HepG2 (cell line): ENCODE measurements around the gene RAB20. TPM values are rescaled to one million over a fixed set of nuclear protein-coding genes. Genes with fewer than 3 reads are reported as not detected.

Experiments used
- ATAC-seq: fragments of 200-7000 bp; cut with Tn5 transposase; 3 replicates; pipeline ENCODE4 v1.9.1; 2020; ENCODE audit warnings: mild to moderate bottlenecking, moderate library complexity
- BruUV-seq: library from RNA; stranded (reverse); fragments of 400-500 nt; replicated peaks from 2 replicates; lab custom pipeline; 2021; lab: Mats Ljungman, UMichigan
- CTCF ChIA-PET: fragments of 300-600 bp; formaldehyde crosslinking; extraction: SDS; loops from one replicate; lab custom pipeline; 2021; ENCODE audit warnings: low total read pairs, inconsistent platforms, low intra/inter-chr PET ratio; lab: Yijun Ruan, JAX
- POLR2A ChIA-PET: fragments of 350-600 bp; sonication (Branson Sonifier 250); formaldehyde crosslinking; loops from one replicate; lab custom pipeline; 2020; ENCODE audit warnings: antibody characterized with exemption, inconsistent platforms; lab: Yijun Ruan, JAX
- DNase-seq: peaks from one replicate; pipeline ENCODE4 v3.0.0-alpha.2; 2015; ENCODE audit warnings: low spot score
- FAIRE-seq: peaks from 3 replicates; lab custom pipeline; 2011; peaks lifted over from hg19 to GRCh38; lab: Jason Lieb, UNC
- H2AFZ ChIP-seq: one replicate; pipeline ENCODE4 v1.6.1; 2011; ENCODE audit warnings: low read length, inconsistent platforms
- H3K27ac ChIP-seq: fragments of 300-600 bp; 3 replicates; pipeline ENCODE4 v1.8.0; 2011; ENCODE audit warnings: mixed run types, mild to moderate bottlenecking, mixed read lengths, low read length, inconsistent platforms; ENCODE audit not compliant: insufficient read depth; ENCODE audit errors: extremely low read length
- H3K27me3 ChIP-seq, 2 experiments: fragments of 200-600 bp in 1 of 2; 2 replicates in 1 of 2; 3 replicates in 1 of 2; pipeline versions ENCODE4 v1.6.0 to v1.8.0; 2011; ENCODE audit warnings: low read length in 2 of 2, mild to moderate bottlenecking in 2 of 2, moderate library complexity in 2 of 2, inconsistent platforms in 1 of 2; ENCODE audit not compliant: insufficient read depth in 2 of 2, control insufficient read depth in 1 of 2
- H3K36me3 ChIP-seq, 2 experiments: fragments of 200-600 bp in 1 of 2; replicated peaks in 1 of 2; 2 replicates in 1 of 2; 3 replicates in 1 of 2; pipeline versions ENCODE4 v1.5.1 to v1.8.0; 2011; ENCODE audit warnings: low read length in 2 of 2, inconsistent platforms in 1 of 2; ENCODE audit not compliant: insufficient read depth in 2 of 2, control insufficient read depth in 1 of 2
- H3K4me1 ChIP-seq: 2 replicates; pipeline ENCODE4 v1.5.1; 2012; ENCODE audit warnings: low read length, inconsistent platforms; ENCODE audit not compliant: insufficient read depth
- H3K4me2 ChIP-seq: 2 replicates; pipeline ENCODE4 v1.6.0; 2011; ENCODE audit warnings: low read depth, low read length, inconsistent platforms
- H3K4me3 ChIP-seq, 3 experiments: fragments of 200-600 bp in 1 of 3; sonication (generic), shearing (Covaris generic) in 1 of 3; replicated peaks in 1 of 3; 2 replicates each; pipeline ENCODE4 v1.5.1; 2011 to 2016; ENCODE audit warnings: low read length in 3 of 3, inconsistent platforms in 2 of 3, low read depth in 2 of 3, mild to moderate bottlenecking in 2 of 3, control low read depth in 1 of 3, mixed read lengths in 1 of 3; ENCODE audit not compliant: insufficient read depth in 1 of 3
- H3K79me2 ChIP-seq: one replicate; pipeline ENCODE4 v1.6.1; 2011; ENCODE audit warnings: low read length, inconsistent platforms; ENCODE audit not compliant: insufficient read depth
- H3K9ac ChIP-seq: 2 replicates; pipeline ENCODE4 v1.6.0; 2011; ENCODE audit warnings: mild to moderate bottlenecking, low read depth, low read length, inconsistent platforms; ENCODE audit not compliant: insufficient read depth
- H3K9me3 ChIP-seq: 2 replicates; pipeline ENCODE4 v1.5.1; 2012; ENCODE audit warnings: mild to moderate bottlenecking, low read length
- H4K20me1 ChIP-seq: 2 replicates; pipeline ENCODE4 v1.6.0; 2011; ENCODE audit warnings: inconsistent platforms, mild to moderate bottlenecking, low read length, moderate library complexity; ENCODE audit not compliant: insufficient read depth
- BCL6 ChIP-seq: IDR thresholded peaks from 2 replicates; pipeline ENCODE4 v1.6.1; 2016; ENCODE audit warnings: missing genetic modification reagents, missing compliant biosample characterization
- ELF3 ChIP-seq: IDR thresholded peaks from 2 replicates; pipeline ENCODE4 v1.6.1; 2016; ENCODE audit warnings: missing genetic modification reagents, missing compliant biosample characterization
- FOXA3 ChIP-seq: IDR thresholded peaks from 2 replicates; pipeline ENCODE4 v1.6.1; 2016; ENCODE audit warnings: missing genetic modification reagents, missing compliant biosample characterization
- SIN3B ChIP-seq: fragments of 150-350 bp; IDR thresholded peaks from 2 replicates; pipeline ENCODE4 v1.6.1; 2014; ENCODE audit warnings: low read length
- THAP11 ChIP-seq: IDR thresholded peaks from 2 replicates; pipeline ENCODE4 v1.6.1; 2016; ENCODE audit warnings: missing biosample characterization, missing genetic modification reagents
- ZFY ChIP-seq: sonication (generic); formaldehyde crosslinking; IDR thresholded peaks from 2 replicates; pipeline ENCODE4 v1.4.0; 2020; ENCODE audit warnings: missing genetic modification reagents
- ZNF263 ChIP-seq: sonication (generic); formaldehyde crosslinking; IDR thresholded peaks from 2 replicates; pipeline ENCODE4 v1.4.0; 2020; ENCODE audit warnings: missing genetic modification reagents
- WGBS: methylation state at CpG from one replicate; pipeline ENCODE4 v1.1.6; 2017; ENCODE audit warnings: low lambda C conversion rate; 5-methylcytosine and 5-hydroxymethylcytosine counted together
- in situ Hi-C: cut with HindIII; loops from 2 replicates; pipeline ENCODE4 v1.10.0; 2017; ENCODE audit warnings: low pct_unique_long_range_greater_than_20kb; ENCODE audit not compliant: extremely low pct_ligation_motif_present
- intact Hi-C: fragments of 100-400 bp; cut with micrococcal nuclease; formaldehyde crosslinking; loops from one replicate; pipeline ENCODE4 v1.10.0; 2022; ENCODE audit not compliant: unreplicated experiment
- polyA plus RNA-seq, 8 experiments: library from polyadenylated mRNA; depleted of rRNA in 3 of 8; stranded (reverse) in 7 of 8; unstranded in 1 of 8; fragments of >200 nt; fragmentation: Illumina TruSeq in 4 of 8; extraction: Trizol in 4 of 8; gene quantifications; 2 replicates each; pipeline versions ENCODE4 v1.2.1 to v1.2.3, GENCODE V29; 2011 to 2016; ENCODE audit warnings: low read depth in 4 of 8, missing spikeins in 1 of 8, mixed read lengths in 1 of 8; ENCODE audit not compliant: insufficient read depth in 1 of 8
- total RNA-seq, 5 experiments: library from RNA; depleted of rRNA; stranded (reverse); fragments of >200 nt; fragmentation: Illumina TruSeq; extraction: Trizol; gene quantifications; 2 replicates each; pipeline ENCODE4 v1.2.3, GENCODE V29; 2016; ENCODE audit warnings: low read depth in 1 of 5
- TF ChIP-seq, protein P1 (sequence below): sonication (generic); formaldehyde crosslinking; IDR thresholded peaks from 2 replicates; pipeline ENCODE4 v1.4.0; 2020; ENCODE audit warnings: mild to moderate bottlenecking, missing genetic modification reagents
- TF ChIP-seq, protein P2 (sequence below): sonication (generic); formaldehyde crosslinking; IDR thresholded peaks from 2 replicates; pipeline ENCODE4 v1.4.0; 2020; ENCODE audit warnings: missing genetic modification reagents, low read depth, mild to moderate bottlenecking, borderline replicate concordance
- TF ChIP-seq, protein P3 (sequence below): IDR thresholded peaks from 2 replicates; pipeline ENCODE4 v1.6.1; 2016; ENCODE audit warnings: mild to moderate bottlenecking
- TF ChIP-seq, protein P4 (sequence below): sonication (generic); formaldehyde crosslinking; IDR thresholded peaks from 2 replicates; pipeline ENCODE4 v1.4.0; 2020; ENCODE audit warnings: missing genetic modification reagents, borderline replicate concordance

RAB20 gene
- total and polyA plus RNA-seq, 2 of the 13 experiments (the other 11 are each of a cell fraction or from before 2014, with no cell fraction given): 15.6 to 30.5 TPM

DNA sequence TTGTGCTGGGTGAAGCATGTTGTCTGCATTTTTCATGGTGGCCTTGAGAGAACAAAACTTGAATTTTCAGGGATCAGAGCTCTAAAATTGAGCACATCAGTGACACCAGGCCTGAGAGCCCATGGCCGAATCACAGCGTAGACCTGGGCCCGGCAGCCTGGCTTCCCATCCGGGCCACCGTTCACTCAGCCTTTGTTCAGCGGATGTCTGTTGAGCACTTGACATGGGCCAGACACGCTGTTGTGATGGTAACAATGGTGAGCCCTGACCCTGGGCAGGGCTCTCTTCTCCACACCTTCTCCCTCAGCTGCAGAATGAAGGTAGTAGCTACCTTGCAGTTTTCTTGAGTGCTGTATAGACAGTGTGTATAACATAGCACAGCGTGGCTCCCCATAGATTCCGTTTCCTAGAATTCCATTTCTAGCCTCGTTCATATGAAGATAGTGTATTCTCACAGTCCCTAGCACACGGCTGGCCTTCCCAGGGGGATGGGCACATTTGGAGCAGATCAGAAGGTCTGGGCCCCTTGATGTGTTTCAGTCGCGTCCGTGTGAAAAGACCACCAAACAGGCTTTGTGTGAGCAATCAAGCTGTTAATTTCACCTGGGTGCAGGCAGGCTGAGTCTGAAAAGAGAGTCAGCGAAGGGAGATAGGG lies 75.3 kb downstream of the RAB20 start:
- intact Hi-C loops (no loop called here), in situ Hi-C loops (no loop called here)
- DNase-seq: no peak
- 62% methylated on average over 15 of the region's 15 CpGs for WGBS
- Histone ChIP-seq H3K9ac (peak overlapping the region; percentile 51), H3K4me3 (peak overlapping the region in 2 of 3 experiments; percentile 14 to 20; a peak in 1 of 6 replicates), H3K27ac (peak overlapping the region; percentile 7), H3K4me1 (peaks cover 74% of the 10 kb centered on the region), H3K9me3 (no peaks in the 10 kb centered on the region), H4K20me1 (no peaks in the 10 kb centered on the region), H2AFZ (no peak overlapping the region), H3K79me2 (no peaks in the 10 kb centered on the region), H3K27me3 (peaks cover 0 to 19% of the 10 kb centered on the region in 2 experiments; a peak in 3 of 5 replicates), H3K36me3 (no peaks in the 10 kb centered on the region), H3K4me2 (peak overlapping the region; percentile 63)
- TF ChIP-seq THAP11 (CRISPR knock-in tag): no peak
- TF ChIP-seq, protein P1, sequence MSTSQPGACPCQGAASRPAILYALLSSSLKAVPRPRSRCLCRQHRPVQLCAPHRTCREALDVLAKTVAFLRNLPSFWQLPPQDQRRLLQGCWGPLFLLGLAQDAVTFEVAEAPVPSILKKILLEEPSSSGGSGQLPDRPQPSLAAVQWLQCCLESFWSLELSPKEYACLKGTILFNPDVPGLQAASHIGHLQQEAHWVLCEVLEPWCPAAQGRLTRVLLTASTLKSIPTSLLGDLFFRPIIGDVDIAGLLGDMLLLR (CRISPR knock-in tag): no peak
- TF ChIP-seq, protein P2, sequence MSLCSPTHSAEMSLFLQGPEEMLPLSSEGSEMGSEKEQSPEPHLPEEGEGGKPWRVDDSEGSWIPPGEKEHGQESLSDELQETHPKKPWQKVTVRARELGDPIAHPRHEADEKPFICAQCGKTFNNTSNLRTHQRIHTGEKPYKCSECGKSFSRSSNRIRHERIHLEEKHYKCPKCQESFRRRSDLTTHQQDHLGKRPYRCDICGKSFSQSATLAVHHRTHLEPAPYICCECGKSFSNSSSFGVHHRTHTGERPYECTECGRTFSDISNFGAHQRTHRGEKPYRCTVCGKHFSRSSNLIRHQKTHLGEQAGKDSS (CRISPR knock-in tag): 0 out of 2 replicates have a peak, but pooled peaks have one; percentile 5
- ATAC-seq: peak; percentile 12
- ChIA-PET CTCF (no interaction called here), POLR2A (no interaction called here)
- FAIRE-seq: no peak
- no TSS peak for BruUV-seq

DNA sequence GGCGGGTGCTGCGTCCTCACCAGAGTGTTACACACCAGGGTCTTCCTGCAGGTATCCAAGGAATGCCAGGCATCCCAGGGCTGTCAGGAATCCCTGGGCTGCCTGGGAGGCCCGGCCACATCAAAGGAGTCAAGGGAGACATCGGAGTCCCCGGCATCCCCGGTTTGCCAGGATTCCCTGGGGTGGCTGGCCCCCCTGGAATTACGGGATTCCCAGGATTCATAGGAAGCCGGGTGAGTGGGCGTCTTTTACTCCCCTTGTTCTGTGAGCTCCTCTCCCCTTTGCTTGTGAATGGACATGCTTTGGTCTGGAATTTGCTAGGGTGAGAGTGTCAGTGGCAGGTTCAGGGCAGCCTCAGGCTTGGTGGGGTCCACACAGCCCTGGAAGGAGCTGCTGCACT lies 75.9 kb downstream of the RAB20 start:
- peak overlapping the region; percentile 51 for H3K9ac ChIP-seq
- peaks cover 72% of the 10 kb centered on the region for H3K4me1 ChIP-seq
- ChIA-PET POLR2A (no interaction called here), CTCF (no interaction called here)
- intact Hi-C loops (no loop called here), in situ Hi-C loops (no loop called here)
- no peak overlapping the region for H2AFZ ChIP-seq
- DNase-seq: peak; percentile 91
- BruUV-seq: no TSS peak
- 0% methylated on average over 3 of the region's 9 CpGs for WGBS
- FAIRE-seq: no peak
- H3K79me2 ChIP-seq: no peaks in the 10 kb centered on the region
- H3K27ac ChIP-seq: peak overlapping the region; percentile 7
- peak; percentile 86 for ATAC-seq
- H3K36me3 ChIP-seq: no peaks in the 10 kb centered on the region
- H3K4me3 ChIP-seq: peak overlapping the region in 2 of 3 experiments; percentile 14 to 20; a peak in 2 of 6 replicates
- peak overlapping the region; percentile 63 for H3K4me2 ChIP-seq
- H4K20me1 ChIP-seq: no peaks in the 10 kb centered on the region
- peaks cover 0 to 21% of the 10 kb centered on the region in 2 experiments; a peak in 3 of 5 replicates for H3K27me3 ChIP-seq
- no peaks in the 10 kb centered on the region for H3K9me3 ChIP-seq
- TF ChIP-seq ZFY (no peak), ZNF263 (CRISPR knock-in tag) (0 out of 2 replicates have a peak, but pooled peaks have one; percentile 17), FOXA3 (peak; percentile 58), SIN3B (no peak), BCL6 (peak; percentile 90), ELF3 (CRISPR knock-in tag) (peak; percentile 50; the same call in 1 of the 2 replicates)
- TF ChIP-seq, protein P3, sequence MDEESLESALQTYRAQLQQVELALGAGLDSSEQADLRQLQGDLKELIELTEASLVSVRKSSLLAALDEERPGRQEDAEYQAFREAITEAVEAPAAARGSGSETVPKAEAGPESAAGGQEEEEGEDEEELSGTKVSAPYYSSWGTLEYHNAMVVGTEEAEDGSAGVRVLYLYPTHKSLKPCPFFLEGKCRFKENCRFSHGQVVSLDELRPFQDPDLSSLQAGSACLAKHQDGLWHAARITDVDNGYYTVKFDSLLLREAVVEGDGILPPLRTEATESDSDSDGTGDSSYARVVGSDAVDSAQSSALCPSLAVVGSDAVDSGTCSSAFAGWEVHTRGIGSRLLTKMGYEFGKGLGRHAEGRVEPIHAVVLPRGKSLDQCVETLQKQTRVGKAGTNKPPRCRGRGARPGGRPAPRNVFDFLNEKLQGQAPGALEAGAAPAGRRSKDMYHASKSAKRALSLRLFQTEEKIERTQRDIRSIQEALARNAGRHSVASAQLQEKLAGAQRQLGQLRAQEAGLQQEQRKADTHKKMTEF: peak; percentile 86
- TF ChIP-seq, protein P4, sequence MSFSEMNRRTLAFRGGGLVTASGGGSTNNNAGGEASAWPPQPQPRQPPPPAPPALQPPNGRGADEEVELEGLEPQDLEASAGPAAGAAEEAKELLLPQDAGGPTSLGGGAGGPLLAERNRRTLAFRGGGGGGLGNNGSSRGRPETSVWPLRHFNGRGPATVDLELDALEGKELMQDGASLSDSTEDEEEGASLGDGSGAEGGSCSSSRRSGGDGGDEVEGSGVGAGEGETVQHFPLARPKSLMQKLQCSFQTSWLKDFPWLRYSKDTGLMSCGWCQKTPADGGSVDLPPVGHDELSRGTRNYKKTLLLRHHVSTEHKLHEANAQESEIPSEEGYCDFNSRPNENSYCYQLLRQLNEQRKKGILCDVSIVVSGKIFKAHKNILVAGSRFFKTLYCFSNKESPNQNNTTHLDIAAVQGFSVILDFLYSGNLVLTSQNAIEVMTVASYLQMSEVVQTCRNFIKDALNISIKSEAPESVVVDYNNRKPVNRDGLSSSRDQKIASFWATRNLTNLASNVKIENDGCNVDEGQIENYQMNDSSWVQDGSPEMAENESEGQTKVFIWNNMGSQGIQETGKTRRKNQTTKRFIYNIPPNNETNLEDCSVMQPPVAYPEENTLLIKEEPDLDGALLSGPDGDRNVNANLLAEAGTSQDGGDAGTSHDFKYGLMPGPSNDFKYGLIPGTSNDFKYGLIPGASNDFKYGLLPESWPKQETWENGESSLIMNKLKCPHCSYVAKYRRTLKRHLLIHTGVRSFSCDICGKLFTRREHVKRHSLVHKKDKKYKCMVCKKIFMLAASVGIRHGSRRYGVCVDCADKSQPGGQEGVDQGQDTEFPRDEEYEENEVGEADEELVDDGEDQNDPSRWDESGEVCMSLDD (CRISPR knock-in tag): peak; percentile 76; the same call in 1 of the 2 replicates
